Endothelial cell of umbilical vein (primary cell): Measurements from ENCODE around the gene ZNF253.

Experiments
- CTCF ChIP-seq, 2 donors: IDR thresholded peaks; 1 replicate in 1 of 2; 2 replicates in 1 of 2; pipeline ENCODE4 v1.5.1; 2011; ENCODE audit warnings: low read length in 2 of 2, mild to moderate bottlenecking in 2 of 2, moderate library complexity in 2 of 2, control low read depth in 1 of 2, inconsistent platforms in 1 of 2, low read depth in 1 of 2; ENCODE audit not compliant: insufficient read depth in 1 of 2; ENCODE audit errors: extremely low read depth in 1 of 2
- EZH2 ChIP-seq: IDR thresholded peaks from 2 replicates; pipeline ENCODE4 v1.6.1; 2012; ENCODE audit warnings: borderline replicate concordance, low read depth, mild to moderate bottlenecking, moderate library complexity, low read length, inconsistent platforms; ENCODE audit not compliant: severe bottlenecking
- FOS ChIP-seq: IDR thresholded peaks from 2 replicates; pipeline ENCODE4 v1.6.1; 2011; ENCODE audit warnings: mild to moderate bottlenecking, low read length, moderate library complexity, borderline replicate concordance; ENCODE audit not compliant: insufficient read depth
- MAX ChIP-seq: IDR thresholded peaks from 2 replicates; pipeline ENCODE4 v1.6.1; 2011; ENCODE audit not compliant: insufficient read depth, insufficient read length
- MYC ChIP-seq: IDR thresholded peaks from one replicate; pipeline ENCODE4 v1.6.1; 2011; ENCODE audit warnings: mild to moderate bottlenecking, low read depth, low read length
- POLR2A ChIP-seq: IDR thresholded peaks from 2 replicates; pipeline ENCODE4 v1.6.1; 2012; ENCODE audit warnings: low read depth, mild to moderate bottlenecking, control low read depth, low read length
- POLR2AphosphoS5 ChIP-seq: IDR thresholded peaks from 2 replicates; pipeline ENCODE4 v1.6.1; 2012; ENCODE audit warnings: low read depth, mild to moderate bottlenecking, control low read depth, low read length, moderate library complexity; ENCODE audit not compliant: insufficient read depth

GRCh38 chr19:19937403-19937802 is 71.7 kb downstream of the ZNF253 start:
- no peak for TF ChIP-seq POLR2A
- no peak for TF ChIP-seq FOS
- TF ChIP-seq POLR2AphosphoS5 = no peak
- no peak for TF ChIP-seq CTCF (IDR thresholded peaks at IDR 0.05; ENCODE audit: extremely low read depth in 1 of 2, insufficient read depth in 1 of 2, low read depth in 1 of 2, low read length in 2 of 2)
- TF ChIP-seq MAX = no peak
- no peak for TF ChIP-seq EZH2
- TF ChIP-seq MYC = no peak
